HG02870 (cell line): ENCODE data around the gene VAV1.
"Not testable (repeated sequence)": the region's sequence is repeated elsewhere in the genome, so short reads cannot be mapped to it uniquely, and the experiment has no call there.

ENCODE experiments used
- ATAC-seq: cut with Tn5 transposase; IDR thresholded peaks from one replicate; pipeline ENCODE4 v1.9.1; 2021; ENCODE audit warnings: mild to moderate bottlenecking, moderate library complexity; ENCODE audit not compliant: unreplicated experiment

VAV1 gene

GRCh38 chr19:6842871-6843607 lies 70.5 kb downstream of the VAV1 start:
- no peak for ATAC-seq

GRCh38 chr19:6847828-6848200 lies 75.3 kb downstream of the VAV1 start:
- no peak for ATAC-seq

- ATAC-seq, result no peak
Measured at GRCh38 chr19:6848986-6849385, 76.5 kb downstream of the VAV1 start.

- no peak for ATAC-seq
Measured at GRCh38 chr19:6849876-6850275, 77.4 kb downstream of the VAV1 start.

GRCh38 chr19:6851359-6851758 lies 78.9 kb downstream of the VAV1 start:
- ATAC-seq, result no peak

GRCh38 chr19:6852001-6852400 lies 79.5 kb downstream of the VAV1 start:
- no peak for ATAC-seq

- ATAC-seq, result no peak
Measured at GRCh38 chr19:6853868-6854267, 81.4 kb downstream of the VAV1 start.

- no peak for ATAC-seq
Measured at GRCh38 chr19:6854758-6855157, 82.2 kb downstream of the VAV1 start.

GRCh38 chr19:6856749-6857372 lies 84.4 kb downstream of the VAV1 start:
- no peak for ATAC-seq

GRCh38 chr19:6861683-6862286 lies 89.3 kb downstream of the VAV1 start:
- no peak for ATAC-seq

GRCh38 chr19:6862673-6863078 lies 90.2 kb downstream of the VAV1 start:
- ATAC-seq, result no peak

GRCh38 chr19:6864325-6864940 lies 91.9 kb downstream of the VAV1 start:
- no peak for ATAC-seq

GRCh38 chr19:6865849-6866248 lies 93.3 kb downstream of the VAV1 start:
- ATAC-seq, result no peak

GRCh38 chr19:6866741-6867151 lies 94.2 kb downstream of the VAV1 start:
- ATAC-seq, result no peak

GRCh38 chr19:6868351-6868750 lies 95.8 kb downstream of the VAV1 start:
- ATAC-seq, result no peak

- ATAC-seq, result not testable (repeated sequence)
Measured at GRCh38 chr19:6869151-6869882, 96.8 kb downstream of the VAV1 start.

- no peak for ATAC-seq
Measured at GRCh38 chr19:6873708-6874431, 101.4 kb downstream of the VAV1 start.

GRCh38 chr19:6875218-6875617 lies 102.7 kb downstream of the VAV1 start:
- no peak for ATAC-seq

- no peak for ATAC-seq
Measured at GRCh38 chr19:6876748-6877147, 104.2 kb downstream of the VAV1 start.

GRCh38 chr19:6877766-6878165 lies 105.3 kb downstream of the VAV1 start:
- ATAC-seq, result no peak
